Panc1 (cell line): ENCODE measurements around the gene SLC35D2. TPM values are rescaled to one million over a fixed set of nuclear protein-coding genes. Genes with fewer than 3 reads are reported as not detected.

ENCODE experiments used
- ATAC-seq: fragments of 200-7000 bp; cut with Tn5 transposase; 2 replicates; pipeline ENCODE4 v1.9.1; 2020; ENCODE audit warnings: mild to moderate bottlenecking, moderate library complexity
- BruUV-seq: library from RNA; stranded (reverse); fragments of 400-500 nt; replicated peaks from 2 replicates; lab custom pipeline; 2021; lab: Mats Ljungman, UMichigan
- CTCF ChIA-PET: fragments of 300-600 bp; sonication (Branson Sonifier 250); formaldehyde crosslinking; loops from one replicate; lab custom pipeline; 2022; ENCODE audit warnings: antibody characterized with exemption; lab: Charles Lee
- POLR2A ChIA-PET: fragments of 300-600 bp; sonication (Branson Sonifier 250); formaldehyde crosslinking; loops from one replicate; lab custom pipeline; 2022; ENCODE audit warnings: antibody characterized with exemption; lab: Charles Lee
- DNase-seq: peaks from one replicate; pipeline ENCODE4 v3.0.0-alpha.2; 2010; ENCODE audit warnings: low read depth, low spot score
- H3K27ac ChIP-seq: 2 replicates; pipeline ENCODE4 v1.5.1; 2011; ENCODE audit warnings: mild to moderate bottlenecking, low read length, inconsistent platforms
- H3K27me3 ChIP-seq: fragments of 200-500 bp; sonication (Bioruptor generic); 2 replicates; pipeline ENCODE4 v1.6.0; 2014; ENCODE audit warnings: low read length, inconsistent platforms; ENCODE audit not compliant: control insufficient read depth, insufficient read depth
- H3K36me3 ChIP-seq: fragments of 200-500 bp; sonication (Bioruptor generic); 2 replicates; pipeline ENCODE4 v1.5.1; 2014; ENCODE audit warnings: inconsistent platforms, mild to moderate bottlenecking, low read length, moderate library complexity; ENCODE audit not compliant: control insufficient read depth, insufficient read depth
- H3K4me1 ChIP-seq: 2 replicates; pipeline ENCODE4 v1.5.1; 2011; ENCODE audit warnings: inconsistent platforms, mild to moderate bottlenecking, low read length, moderate library complexity; ENCODE audit not compliant: control insufficient read depth, insufficient read depth
- H3K4me3 ChIP-seq, 2 experiments: 2 replicates each; pipeline ENCODE4 v1.5.1; 2011 to 2012; ENCODE audit warnings: low read depth in 2 of 2, low read length in 2 of 2, mild to moderate bottlenecking in 2 of 2, inconsistent platforms in 1 of 2, moderate library complexity in 1 of 2
- H3K9me3 ChIP-seq: fragments of 200-500 bp; sonication (Bioruptor generic); 2 replicates; pipeline ENCODE4 v1.5.1; 2014; ENCODE audit warnings: low read depth, mild to moderate bottlenecking, inconsistent platforms, low read length, moderate library complexity; ENCODE audit not compliant: control insufficient read depth, insufficient read depth
- POLR2AphosphoS5 ChIP-seq: IDR thresholded peaks from 2 replicates; pipeline ENCODE4 v1.6.1; 2012; ENCODE audit warnings: mild to moderate bottlenecking, low read depth, low read length, moderate library complexity
- REST ChIP-seq, 2 experiments: IDR thresholded peaks; 2 replicates each; pipeline ENCODE4 v1.6.1; 2011 to 2012; ENCODE audit warnings: low read depth in 2 of 2, control low read depth in 1 of 2, low read length in 1 of 2, mild to moderate bottlenecking in 1 of 2, moderate library complexity in 1 of 2; ENCODE audit not compliant: insufficient read depth in 1 of 2
- SIN3A ChIP-seq: IDR thresholded peaks from 2 replicates; pipeline ENCODE4 v1.6.1; 2012; ENCODE audit warnings: low read depth, mild to moderate bottlenecking, low read length, moderate library complexity, borderline replicate concordance; ENCODE audit not compliant: insufficient read depth
- TCF7L2 ChIP-seq: IDR thresholded peaks from 2 replicates; pipeline ENCODE4 v1.6.1; 2011; ENCODE audit warnings: mild to moderate bottlenecking, low read depth, low read length, inconsistent platforms
- in situ Hi-C: cut with HindIII; loops from 2 replicates; pipeline ENCODE4 v1.10.0; 2016; ENCODE audit warnings: low sequenced_read_pairs, low pct_unique_long_range_greater_than_20kb
- intact Hi-C: fragments of 100-400 bp; cut with micrococcal nuclease; formaldehyde crosslinking; loops from one replicate; pipeline ENCODE4 v1.10.0; 2022; ENCODE audit not compliant: unreplicated experiment
- total RNA-seq: library from RNA; stranded (reverse); gene quantifications from one replicate; pipeline ENCODE4 v1.2.1, GENCODE V29; 2021; ENCODE audit not compliant: unreplicated experiment
- TF ChIP-seq, protein P1 (sequence below): fragments of 450-650 bp; IDR thresholded peaks from 2 replicates; pipeline ENCODE4 v1.5.1; 2017; ENCODE audit warnings: mild to moderate bottlenecking

SLC35D2 gene
- total RNA-seq, 1 experiment from 2014 or later, result 23.7 TPM

DNA sequence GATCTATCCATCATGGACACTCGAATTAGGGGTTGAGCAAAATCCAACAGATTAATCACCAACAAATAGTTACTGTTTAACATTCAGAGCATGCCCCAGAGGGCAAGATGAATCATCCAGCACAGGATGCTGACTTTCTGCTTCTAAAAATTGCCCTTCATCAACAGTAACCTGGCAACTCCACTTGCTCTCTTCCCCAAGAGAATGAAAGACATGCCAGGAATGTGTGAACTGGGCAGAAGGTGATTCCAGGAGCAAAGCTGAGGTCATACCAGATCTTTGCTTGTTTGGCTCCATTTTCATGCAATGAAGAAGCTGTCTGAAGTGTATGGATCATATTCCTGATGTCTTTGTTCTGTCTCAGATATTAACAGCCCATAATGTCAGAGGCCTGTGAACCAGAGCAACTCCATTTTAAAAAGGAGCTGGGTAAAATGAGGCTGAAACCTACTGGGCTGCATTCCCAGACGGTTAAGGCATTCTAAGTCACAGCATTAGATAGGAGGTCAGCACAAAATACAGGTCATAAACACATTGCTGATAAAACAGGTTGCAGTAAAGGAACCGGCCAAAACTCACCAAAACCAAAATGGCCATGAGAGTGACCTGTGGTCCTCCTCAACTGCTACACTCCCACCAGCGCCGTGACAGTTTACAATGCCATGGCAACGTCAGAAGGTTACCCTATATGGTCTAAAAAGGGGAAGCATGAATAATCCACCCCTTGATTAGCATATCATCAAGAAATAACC, 37.1 kb upstream of the SLC35D2 start:
- ATAC-seq (peak; percentile 56), DNase-seq (peak; percentile 95)
- ChIA-PET CTCF (no interaction called here), POLR2A (interaction anchor here (0.6 kb wide), 1 partner anchor 32 kb away, joined by 4 read pairs; no protein-coding TSS in a partner anchor)
- no peak for TF ChIP-seq SIN3A
- peak; percentile 41; the same call in 1 of the 2 replicates for TF ChIP-seq TCF7L2
- TF ChIP-seq, protein P1, sequence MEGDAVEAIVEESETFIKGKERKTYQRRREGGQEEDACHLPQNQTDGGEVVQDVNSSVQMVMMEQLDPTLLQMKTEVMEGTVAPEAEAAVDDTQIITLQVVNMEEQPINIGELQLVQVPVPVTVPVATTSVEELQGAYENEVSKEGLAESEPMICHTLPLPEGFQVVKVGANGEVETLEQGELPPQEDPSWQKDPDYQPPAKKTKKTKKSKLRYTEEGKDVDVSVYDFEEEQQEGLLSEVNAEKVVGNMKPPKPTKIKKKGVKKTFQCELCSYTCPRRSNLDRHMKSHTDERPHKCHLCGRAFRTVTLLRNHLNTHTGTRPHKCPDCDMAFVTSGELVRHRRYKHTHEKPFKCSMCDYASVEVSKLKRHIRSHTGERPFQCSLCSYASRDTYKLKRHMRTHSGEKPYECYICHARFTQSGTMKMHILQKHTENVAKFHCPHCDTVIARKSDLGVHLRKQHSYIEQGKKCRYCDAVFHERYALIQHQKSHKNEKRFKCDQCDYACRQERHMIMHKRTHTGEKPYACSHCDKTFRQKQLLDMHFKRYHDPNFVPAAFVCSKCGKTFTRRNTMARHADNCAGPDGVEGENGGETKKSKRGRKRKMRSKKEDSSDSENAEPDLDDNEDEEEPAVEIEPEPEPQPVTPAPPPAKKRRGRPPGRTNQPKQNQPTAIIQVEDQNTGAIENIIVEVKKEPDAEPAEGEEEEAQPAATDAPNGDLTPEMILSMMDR, result no peak
- peak; percentile 88 for TF ChIP-seq POLR2AphosphoS5
- no peak for TF ChIP-seq REST (IDR thresholded peaks at IDR 0.05; ENCODE audit: insufficient read depth in 1 of 2, low read depth in 2 of 2, low read length in 1 of 2)
- Histone ChIP-seq H3K4me1 (peaks cover 28% of the 10 kb centered on the region), H3K27me3 (no peaks in the 10 kb centered on the region), H3K9me3 (no peaks in the 10 kb centered on the region), H3K36me3 (no peaks in the 10 kb centered on the region; the same call in none of the 2 replicates), H3K27ac (peak overlapping the region; percentile 99), H3K4me3 (no peak overlapping the region; a peak in 1 of 4 replicates)
- BruUV-seq, result no TSS peak
- intact Hi-C loops (no loop called here), in situ Hi-C loops (no loop called here)

- intact Hi-C loops, result no loop called here
- peaks cover 25% of the 10 kb centered on the region for H3K4me1 ChIP-seq
- DNase-seq (no peak), ATAC-seq (no peak)
- H3K27ac ChIP-seq, result peak overlapping the region; percentile 99
- H3K9me3 ChIP-seq, result no peaks in the 10 kb centered on the region
- no peak for TF ChIP-seq SIN3A
- no peak for TF ChIP-seq REST (IDR thresholded peaks at IDR 0.05; ENCODE audit: insufficient read depth in 1 of 2, low read depth in 2 of 2, low read length in 1 of 2)
- TF ChIP-seq, protein P1, result no peak
- no peak for TF ChIP-seq POLR2AphosphoS5
- TF ChIP-seq TCF7L2, result no peak
- no peaks in the 10 kb centered on the region; the same call in none of the 2 replicates for H3K36me3 ChIP-seq
- TSS peak; percentile 95 for BruUV-seq
- CTCF ChIA-PET, result no interaction called here
- H3K4me3 ChIP-seq, result peak overlapping the region; percentile 63 to 75
- in situ Hi-C loops, result no loop called here
- POLR2A ChIA-PET, result no interaction called here
- H3K27me3 ChIP-seq, result no peaks in the 10 kb centered on the region
These were observed 36.1 kb upstream of the SLC35D2 start for GRCh38 chr9:96419691-96419969.
